PC-3 (cell line): ENCODE data around the gene PNLIP. TPM values are rescaled to one million over a fixed set of nuclear protein-coding genes. Genes with fewer than 3 reads are reported as not detected.

Experiments used
- ATAC-seq: fragments of 200-7000 bp; cut with Tn5 transposase; 2 replicates; pipeline ENCODE4 v1.9.1; 2020; ENCODE audit warnings: mild to moderate bottlenecking, moderate library complexity
- BruUV-seq: library from RNA; stranded (reverse); fragments of 400-500 nt; replicated peaks from 2 replicates; lab custom pipeline; 2021; lab: Mats Ljungman, UMichigan
- CTCF ChIA-PET: fragments of 300-600 bp; sonication (Branson Sonifier 250); formaldehyde crosslinking; loops from one replicate; lab custom pipeline; 2022; ENCODE audit warnings: antibody characterized with exemption; lab: Charles Lee
- POLR2A ChIA-PET: fragments of 300-600 bp; sonication (Branson Sonifier 250); formaldehyde crosslinking; loops from one replicate; lab custom pipeline; 2022; ENCODE audit warnings: antibody characterized with exemption; ENCODE audit not compliant: unreplicated experiment; lab: Charles Lee
- DNase-seq: peaks from one replicate; pipeline ENCODE4 v3.0.0-alpha.2; 2015
- H2AFZ ChIP-seq: fragments of 300-600 bp; sonication (generic); 2 replicates; pipeline ENCODE4 v1.6.0; 2016; ENCODE audit warnings: antibody characterized with exemption, low read length
- H3F3A ChIP-seq: fragments of 300-600 bp; sonication (generic); one replicate; pipeline ENCODE4 v1.6.0; 2017; ENCODE audit warnings: antibody characterized with exemption, low read length, control low read depth, mild to moderate bottlenecking; ENCODE audit not compliant: unreplicated experiment
- H3K27ac ChIP-seq: fragments of 300-600 bp; sonication (generic); 2 replicates; pipeline ENCODE4 v1.5.1; 2016; ENCODE audit warnings: mild to moderate bottlenecking, low read length
- H3K27me3 ChIP-seq: fragments of 300-600 bp; sonication (generic); 2 replicates; pipeline ENCODE4 v1.6.1; 2016; ENCODE audit warnings: low read length, mixed read lengths
- H3K36me3 ChIP-seq: fragments of 300-600 bp; sonication (generic); 2 replicates; pipeline ENCODE4 v1.6.1; 2016; ENCODE audit warnings: low read depth, mixed run types, low read length, mixed read lengths
- H3K4me1 ChIP-seq: fragments of 300-600 bp; sonication (generic); 2 replicates; pipeline ENCODE4 v1.5.1; 2016; ENCODE audit warnings: low read length; ENCODE audit not compliant: insufficient read depth
- H3K4me2 ChIP-seq: fragments of 300-600 bp; sonication (generic); 2 replicates; pipeline ENCODE4 v1.6.0; 2016; ENCODE audit warnings: low read length
- H3K4me3 ChIP-seq: fragments of 300-600 bp; sonication (generic); 2 replicates; pipeline ENCODE4 v1.5.1; 2016; ENCODE audit warnings: mild to moderate bottlenecking, low read length, mixed read lengths
- H3K79me2 ChIP-seq: fragments of 300-600 bp; sonication (generic); 2 replicates; pipeline ENCODE4 v1.6.1; 2017; ENCODE audit warnings: low read length, mixed read lengths
- H3K9ac ChIP-seq: fragments of 300-600 bp; sonication (generic); 2 replicates; pipeline ENCODE4 v1.6.0; 2016; ENCODE audit warnings: mild to moderate bottlenecking, low read length
- H3K9me2 ChIP-seq: fragments of 300-600 bp; sonication (generic); replicated peaks from 2 replicates; pipeline ENCODE4 v1.6.1; 2016; ENCODE audit warnings: mixed run types, low read length, mixed read lengths
- H3K9me3 ChIP-seq: fragments of 300-600 bp; sonication (generic); 2 replicates; pipeline ENCODE4 v1.6.1; 2016; ENCODE audit warnings: low read length, mixed read lengths
- H4K20me1 ChIP-seq: fragments of 300-600 bp; sonication (generic); 2 replicates; pipeline ENCODE4 v1.6.1; 2016; ENCODE audit warnings: low read length, mixed read lengths
- CTCF ChIP-seq: fragments of 300-600 bp; sonication (generic); conservative IDR thresholded peaks from 2 replicates; pipeline ENCODE4 v1.5.1; 2017; ENCODE audit warnings: antibody characterized with exemption, low read depth, mild to moderate bottlenecking, low read length
- EZH2 ChIP-seq: fragments of 300-600 bp; sonication (generic); IDR thresholded peaks from one replicate; pipeline ENCODE4 v1.6.1; 2017; ENCODE audit warnings: antibody characterized with exemption, mild to moderate bottlenecking, low read length; ENCODE audit not compliant: unreplicated experiment
- EZH2phosphoT487 ChIP-seq: fragments of 300-600 bp; sonication (generic); IDR thresholded peaks from 2 replicates; pipeline ENCODE4 v1.6.1; 2018; ENCODE audit warnings: mild to moderate bottlenecking, antibody characterized with exemption, low read length, borderline replicate concordance
- intact Hi-C: fragments of 100-400 bp; cut with micrococcal nuclease; formaldehyde crosslinking; loops from 2 replicates; pipeline ENCODE4 v1.9.0; 2023
- total RNA-seq: library from RNA; depleted of rRNA; stranded (reverse); fragments of >200 nt; gene quantifications from 2 replicates; pipeline ENCODE4 v1.2.3, GENCODE V29; 2014

Gene PNLIP
- total RNA-seq, 1 experiment from 2014 or later = not detected

- ATAC-seq (no peak), DNase-seq (no peak)
- ChIA-PET POLR2A (no interaction called here), CTCF (no interaction called here)
- Histone ChIP-seq H3K9me2 (no peaks in the 10 kb centered on the region), H3K4me3 (no peak overlapping the region), H4K20me1 (no peaks in the 10 kb centered on the region), H3K36me3 (no peaks in the 10 kb centered on the region), H3K9me3 (no peaks in the 10 kb centered on the region), H2AFZ (no peak overlapping the region), H3K79me2 (no peaks in the 10 kb centered on the region), H3K4me2 (no peak overlapping the region), H3K9ac (no peak overlapping the region), H3K27ac (no peak overlapping the region), H3K27me3 (no peaks in the 10 kb centered on the region), H3K4me1 (no peaks in the 10 kb centered on the region), H3F3A (no peaks in the 10 kb centered on the region)
- TF ChIP-seq EZH2 = no peak
- no peak for TF ChIP-seq EZH2phosphoT487
- no peak for TF ChIP-seq CTCF
- no TSS peak for BruUV-seq
- intact Hi-C loops = no loop called here
Observed at GRCh38 chr10:116587878-116588591, 42.3 kb downstream of the PNLIP start.

- no peaks in the 10 kb centered on the region for H3K27me3 ChIP-seq
- no peaks in the 10 kb centered on the region for H4K20me1 ChIP-seq
- ChIA-PET CTCF (no interaction called here), POLR2A (no interaction called here)
- no peaks in the 10 kb centered on the region for H3K4me1 ChIP-seq
- DNase-seq = no peak
- no peak overlapping the region for H3K4me3 ChIP-seq
- no peaks in the 10 kb centered on the region for H3K79me2 ChIP-seq
- H3K9ac ChIP-seq = no peak overlapping the region
- TF ChIP-seq EZH2phosphoT487 (no peak), EZH2 (no peak), CTCF (no peak)
- no peak overlapping the region for H3K4me2 ChIP-seq
- H2AFZ ChIP-seq = no peak overlapping the region
- intact Hi-C loops = no loop called here
- no peaks in the 10 kb centered on the region for H3F3A ChIP-seq
- no TSS peak for BruUV-seq
- no peak for ATAC-seq
- no peaks in the 10 kb centered on the region for H3K9me3 ChIP-seq
- no peaks in the 10 kb centered on the region for H3K36me3 ChIP-seq
- no peak overlapping the region for H3K27ac ChIP-seq
- no peaks in the 10 kb centered on the region for H3K9me2 ChIP-seq
Observed at GRCh38 chr10:116588995-116589394, 43.3 kb downstream of the PNLIP start.

- TF ChIP-seq EZH2phosphoT487 (no peak), EZH2 (no peak), CTCF (no peak)
- Histone ChIP-seq H3K9me3 (no peaks in the 10 kb centered on the region), H3K9ac (no peak overlapping the region), H3K4me1 (no peaks in the 10 kb centered on the region), H4K20me1 (no peaks in the 10 kb centered on the region), H3K4me3 (no peak overlapping the region), H3K79me2 (no peaks in the 10 kb centered on the region), H3K9me2 (no peaks in the 10 kb centered on the region), H3K27ac (no peak overlapping the region), H3K4me2 (no peak overlapping the region), H3K27me3 (peaks cover 4% of the 10 kb centered on the region), H3K36me3 (no peaks in the 10 kb centered on the region), H3F3A (no peaks in the 10 kb centered on the region), H2AFZ (no peak overlapping the region)
- ChIA-PET POLR2A (no interaction called here), CTCF (no interaction called here)
- ATAC-seq = no peak
- intact Hi-C loops = no loop called here
- BruUV-seq = no TSS peak
- no peak for DNase-seq
Observed at GRCh38 chr10:116589926-116590325, 44.2 kb downstream of the PNLIP start.
